RWPE2 (cell line): Measurements from ENCODE around the gene RANBP9.

Source experiments
- ATAC-seq: fragments of 200-7000 bp; cut with Tn5 transposase; 3 replicates; pipeline ENCODE4 v1.9.1; 2021; ENCODE audit warnings: low read depth
- DNase-seq: peaks from one replicate; pipeline ENCODE4 v3.0.0-alpha.2; 2020; ENCODE audit warnings: low spot score
- H3K27ac ChIP-seq: fragments of 450-650 bp; 2 replicates; pipeline ENCODE4 v1.5.1; 2017; ENCODE audit warnings: mild to moderate bottlenecking; ENCODE audit not compliant: poor library complexity, severe bottlenecking
- H3K27me3 ChIP-seq: fragments of 250-450 bp; sonication (Bioruptor Pico); 2 replicates; pipeline ENCODE4 v1.5.1; 2021; ENCODE audit warnings: mild to moderate bottlenecking, moderate library complexity; ENCODE audit not compliant: insufficient read depth, poor library complexity, severe bottlenecking
- H3K36me3 ChIP-seq: fragments of 250-450 bp; sonication (Bioruptor Pico); 2 replicates; pipeline ENCODE4 v1.5.1; 2020; ENCODE audit warnings: low read depth, mild to moderate bottlenecking, moderate library complexity
- H3K4me1 ChIP-seq: fragments of 250-450 bp; sonication (Bioruptor Pico); 2 replicates; pipeline ENCODE4 v1.5.1; 2021; ENCODE audit warnings: mild to moderate bottlenecking, moderate library complexity; ENCODE audit not compliant: insufficient read depth, poor library complexity, severe bottlenecking
- H3K4me3 ChIP-seq: fragments of 250-450 bp; sonication (Bioruptor Pico); 2 replicates; pipeline ENCODE4 v1.5.1; 2021; ENCODE audit warnings: mild to moderate bottlenecking, moderate library complexity; ENCODE audit not compliant: severe bottlenecking
- H3K9me3 ChIP-seq: fragments of 250-450 bp; sonication (Bioruptor Pico); 2 replicates; pipeline ENCODE4 v1.5.1; 2021; ENCODE audit warnings: mild to moderate bottlenecking, moderate library complexity; ENCODE audit not compliant: severe bottlenecking
- CTCF ChIP-seq: fragments of 450-650 bp; IDR thresholded peaks from one replicate; pipeline ENCODE4 v1.5.1; 2017; ENCODE audit warnings: mild to moderate bottlenecking, moderate library complexity; ENCODE audit not compliant: poor library complexity, severe bottlenecking

The RANBP9 gene

GRCh38 chr6:13743736-13744127, 32.1 kb upstream of the RANBP9 start:
- Histone ChIP-seq H3K36me3 (no peaks in the 10 kb centered on the region), H3K4me3 (no peak overlapping the region), H3K27me3 (no peaks in the 10 kb centered on the region), H3K4me1 (no peaks in the 10 kb centered on the region), H3K27ac (no peak overlapping the region), H3K9me3 (no peaks in the 10 kb centered on the region)
- ATAC-seq (no peak), DNase-seq (no peak)
- TF ChIP-seq CTCF: no peak

GRCh38 chr6:13742961-13743735, 31.5 kb upstream of the RANBP9 start:
- no peaks in the 10 kb centered on the region for H3K27me3 ChIP-seq
- no peaks in the 10 kb centered on the region for H3K9me3 ChIP-seq
- TF ChIP-seq CTCF: no peak
- H3K27ac ChIP-seq: no peak overlapping the region
- ATAC-seq (no peak), DNase-seq (no peak)
- no peaks in the 10 kb centered on the region for H3K36me3 ChIP-seq
- H3K4me1 ChIP-seq: no peaks in the 10 kb centered on the region
- no peak overlapping the region for H3K4me3 ChIP-seq

- Histone ChIP-seq H3K27me3 (no peaks in the 10 kb centered on the region), H3K36me3 (no peaks in the 10 kb centered on the region), H3K9me3 (no peaks in the 10 kb centered on the region), H3K4me3 (no peak overlapping the region), H3K4me1 (no peaks in the 10 kb centered on the region), H3K27ac (no peak overlapping the region)
- DNase-seq (no peak), ATAC-seq (no peak)
- TF ChIP-seq CTCF: no peak
Observed at GRCh38 chr6:13741365-13741764, 29.7 kb upstream of the RANBP9 start.

GRCh38 chr6:13735031-13735430, 23.4 kb upstream of the RANBP9 start:
- Histone ChIP-seq H3K4me1 (peaks cover 2% of the 10 kb centered on the region), H3K36me3 (no peaks in the 10 kb centered on the region), H3K4me3 (no peak overlapping the region), H3K9me3 (no peaks in the 10 kb centered on the region), H3K27me3 (no peaks in the 10 kb centered on the region), H3K27ac (no peak overlapping the region)
- TF ChIP-seq CTCF: no peak
- DNase-seq: no peak
- no peak for ATAC-seq

- Histone ChIP-seq H3K9me3 (no peaks in the 10 kb centered on the region), H3K27ac (no peak overlapping the region), H3K36me3 (no peaks in the 10 kb centered on the region), H3K4me1 (peaks cover 4% of the 10 kb centered on the region), H3K4me3 (no peak overlapping the region), H3K27me3 (no peaks in the 10 kb centered on the region)
- no peak for TF ChIP-seq CTCF
- DNase-seq (no peak), ATAC-seq (peak; percentile 85)
Observed at GRCh38 chr6:13733178-13733887, 21.7 kb upstream of the RANBP9 start.
